ENCODE results near the gene ARG2.

GRCh38 chr14:67576216-67576955 lies 43.3 kb upstream of the ARG2 start:
- no peak for TF ChIP-seq CTCF (conservative IDR thresholded peaks at IDR 0.05; ENCODE audit: low read depth, low read length)
- no peak for TF ChIP-seq EZH2 (IDR thresholded peaks at IDR 0.05; ENCODE audit: borderline replicate concordance, low read depth, low read length, poor library complexity, severe bottlenecking)

Data from A673 (cell line).